GM12878 (cell line): ENCODE measurements around the gene DIO1. TPM values are rescaled to one million over a fixed set of nuclear protein-coding genes. Genes with fewer than 3 reads are reported as not detected.
A peak's percentile ranks its signal among the peaks of the same experiment; 100 is the strongest.

Experiments used
- ATAC-seq: fragments of 200-7000 bp; cut with Tn5 transposase; 3 replicates; pipeline ENCODE4 v1.9.1; 2020; ENCODE audit warnings: mild to moderate bottlenecking, moderate library complexity
- BruUV-seq: library from RNA; stranded (reverse); fragments of 400-500 nt; replicated peaks from 2 replicates; lab custom pipeline; 2021; lab: Mats Ljungman, UMichigan
- CTCF ChIA-PET: fragments of 300-600 bp; sonication (Branson Sonifier 250); formaldehyde crosslinking; extraction: SDS; loops from one replicate; lab custom pipeline; 2021; ENCODE audit warnings: inconsistent platforms; lab: Yijun Ruan, JAX
- POLR2A ChIA-PET: fragments of 350-600 bp; formaldehyde crosslinking; extraction: SDS; loops from one replicate; lab custom pipeline; 2021; ENCODE audit warnings: inconsistent platforms; lab: Charles Lee
- RAD21 ChIA-PET: fragments of 300-600 bp; sonication (Branson Sonifier 250); formaldehyde crosslinking; loops from one replicate; lab custom pipeline; 2023; ENCODE audit warnings: antibody characterized with exemption; ENCODE audit not compliant: unreplicated experiment; lab: Charles Lee
- SMC1A ChIA-PET: fragments of 300-600 bp; sonication (Branson Sonifier 250); formaldehyde crosslinking; loops from one replicate; lab custom pipeline; 2023; ENCODE audit not compliant: unreplicated experiment, uncharacterized antibody; lab: Charles Lee
- DNase-seq: peaks from one replicate; pipeline ENCODE4 v3.0.0-alpha.2; 2011; ENCODE audit warnings: low read depth, low spot score
- FAIRE-seq: peaks from 3 replicates; lab custom pipeline; 2011; peaks lifted over from hg19 to GRCh38; lab: Jason Lieb, UNC
- H2AFZ ChIP-seq: 2 replicates; pipeline ENCODE4 v1.6.0; 2011; ENCODE audit warnings: low read depth, low read length, control low read depth; ENCODE audit not compliant: control insufficient read depth
- H3K27ac ChIP-seq: 2 replicates; pipeline ENCODE4 v1.5.1; 2011; ENCODE audit warnings: control low read depth; ENCODE audit not compliant: control insufficient read depth, insufficient read depth
- H3K27me3 ChIP-seq, 2 experiments: replicated peaks in 1 of 2; 2 replicates each; pipeline versions ENCODE4 v1.6.0 to v1.6.1; 2011; ENCODE audit warnings: low read length in 1 of 2; ENCODE audit not compliant: control insufficient read depth in 2 of 2, insufficient read depth in 2 of 2
- H3K36me3 ChIP-seq, 2 experiments: 2 replicates each; pipeline ENCODE4 v1.5.1; 2011; ENCODE audit warnings: low read length in 1 of 2; ENCODE audit not compliant: control insufficient read depth in 2 of 2, insufficient read depth in 2 of 2
- H3K4me1 ChIP-seq: 2 replicates; pipeline ENCODE4 v1.6.1; 2011; ENCODE audit warnings: mild to moderate bottlenecking, low read length, moderate library complexity, mixed read lengths; ENCODE audit not compliant: control insufficient read depth, insufficient read depth
- H3K4me2 ChIP-seq: 2 replicates; pipeline ENCODE4 v1.6.0; 2011; ENCODE audit warnings: control low read depth; ENCODE audit not compliant: control insufficient read depth, insufficient read depth
- H3K4me3 ChIP-seq: fragments of 200-600 bp; sonication (generic); 2 replicates; pipeline ENCODE4 v1.5.1; 2016
- H3K79me2 ChIP-seq: 2 replicates; pipeline ENCODE4 v1.6.0; 2011; ENCODE audit warnings: low read length; ENCODE audit not compliant: control insufficient read depth, insufficient read depth
- H3K9ac ChIP-seq: 2 replicates; pipeline ENCODE4 v1.8.0; 2011; ENCODE audit warnings: low read length, control low read depth, mixed read lengths; ENCODE audit not compliant: control insufficient read depth, insufficient read depth
- H3K9me3 ChIP-seq: replicated peaks from 3 replicates; pipeline ENCODE4 v1.5.1; 2011; ENCODE audit warnings: mild to moderate bottlenecking, low read length; ENCODE audit not compliant: control insufficient read depth, insufficient read depth
- H4K20me1 ChIP-seq: 2 replicates; pipeline ENCODE4 v1.6.0; 2011; ENCODE audit not compliant: control insufficient read depth, insufficient read depth
- CBX3 ChIP-seq: fragments of 200-600 bp; sonication (generic); IDR thresholded peaks from 2 replicates; pipeline ENCODE4 v1.6.1; 2016; ENCODE audit warnings: low read depth, borderline replicate concordance
- CBX5 ChIP-seq: sonication (generic); IDR thresholded peaks from 2 replicates; pipeline ENCODE4 v1.6.1; 2016; ENCODE audit warnings: low read depth, moderate library complexity, mild to moderate bottlenecking, inconsistent platforms
- ESRRA ChIP-seq: IDR thresholded peaks from 2 replicates; pipeline ENCODE4 v1.6.1; 2012; ENCODE audit warnings: mild to moderate bottlenecking, low read length, improper control_type of control experiment
- MEF2A ChIP-seq: IDR thresholded peaks from 2 replicates; pipeline ENCODE4 v1.6.1; 2011; ENCODE audit warnings: low read depth, mild to moderate bottlenecking, low read length, moderate library complexity; ENCODE audit not compliant: insufficient read depth
- MEF2B ChIP-seq: fragments of 450-650 bp; IDR thresholded peaks from 2 replicates; pipeline ENCODE4 v1.6.1; 2018; ENCODE audit warnings: mild to moderate bottlenecking, moderate library complexity; ENCODE audit not compliant: partially characterized antibody, poor library complexity, severe bottlenecking
- MTA2 ChIP-seq: fragments of 450-650 bp; IDR thresholded peaks from 2 replicates; pipeline ENCODE4 v1.6.1; 2016; ENCODE audit warnings: low read depth, mild to moderate bottlenecking, moderate library complexity
- NRF1 ChIP-seq: conservative IDR thresholded peaks from 2 replicates; pipeline ENCODE4 v1.6.1; 2011; ENCODE audit warnings: mild to moderate bottlenecking, low read depth, low read length, improper control_type of control experiment
- PML ChIP-seq: IDR thresholded peaks from 2 replicates; pipeline ENCODE4 v1.6.1; 2012; ENCODE audit warnings: low read length, inconsistent platforms
- SP1 ChIP-seq: IDR thresholded peaks from one replicate; pipeline ENCODE4 v1.6.1; 2011; ENCODE audit warnings: low read depth, low read length
- ZBED1 ChIP-seq: IDR thresholded peaks from 2 replicates; pipeline ENCODE4 v1.6.1; 2016; ENCODE audit warnings: borderline replicate concordance
- ZNF217 ChIP-seq: fragments of 450-650 bp; IDR thresholded peaks from 2 replicates; pipeline ENCODE4 v1.6.1; 2017; ENCODE audit warnings: antibody characterized with exemption, mild to moderate bottlenecking
- ZNF384 ChIP-seq: IDR thresholded peaks from 2 replicates; pipeline ENCODE4 v1.6.1; 2012; ENCODE audit warnings: low read depth, mild to moderate bottlenecking, low read length, improper control_type of control experiment, borderline replicate concordance
- WGBS: methylation state at CpG from one replicate; pipeline ENCODE4 v1.1.6; 2016; ENCODE audit warnings: low lambda C conversion rate; ENCODE audit not compliant: insufficient replicate concordance, insufficient coverage; ENCODE audit errors: missing lambda C conversion rate; 5-methylcytosine and 5-hydroxymethylcytosine counted together
- in situ Hi-C: fragments of 300-500 bp; cut with MboI; formaldehyde crosslinking; loops from 9 replicates; pipeline ENCODE4 v1.14.3; 2018; ENCODE audit warnings: mixed read lengths
- intact Hi-C: fragments of 100-400 bp; cut with micrococcal nuclease; formaldehyde crosslinking; loops from one replicate; pipeline ENCODE4 v1.14.2; 2022; ENCODE audit not compliant: unreplicated experiment
- polyA plus RNA-seq, 11 experiments: library from polyadenylated mRNA; depleted of rRNA in 4 of 11; unstranded in 6 of 11; stranded (reverse) in 5 of 11; fragments of >200 nt; fragmentation: Nextera tagmentation in 4 of 11; fragmentation: Illumina TruSeq in 1 of 11; extraction: Ambion mirVana in 4 of 11; extraction: Trizol in 1 of 11; gene quantifications; 1 replicate in 1 of 11; 2 replicates in 10 of 11; pipeline versions ENCODE4 v1.2.1 to v1.2.3, GENCODE V29; 2011 to 2016; ENCODE audit warnings: inconsistent platforms in 2 of 11, missing spikeins in 2 of 11, low read depth in 1 of 11
- total RNA-seq, 4 experiments: library from RNA; depleted of rRNA in 3 of 4; stranded (reverse); fragments of >200 nt in 3 of 4; fragmentation: Illumina TruSeq in 1 of 4; extraction: Trizol in 1 of 4; gene quantifications; 2 replicates each; pipeline versions ENCODE4 v1.2.1 to v1.2.3, GENCODE V29; 2013 to 2021
- TF ChIP-seq, protein P1 (sequence below): fragments of 450-650 bp; IDR thresholded peaks from 2 replicates; pipeline ENCODE4 v1.6.1; 2017; ENCODE audit warnings: mild to moderate bottlenecking
- TF ChIP-seq, protein P2 (sequence below): IDR thresholded peaks from 2 replicates; pipeline ENCODE4 v1.6.1; 2012; ENCODE audit warnings: low read length, inconsistent platforms

DIO1 gene
- total and polyA plus RNA-seq, 10 of the 15 experiments (the other 5 are each of a cell fraction or from before 2014, with no cell fraction given): 0.11 to 0.26 (median 0.12) TPM; not detected in 6

DNA sequence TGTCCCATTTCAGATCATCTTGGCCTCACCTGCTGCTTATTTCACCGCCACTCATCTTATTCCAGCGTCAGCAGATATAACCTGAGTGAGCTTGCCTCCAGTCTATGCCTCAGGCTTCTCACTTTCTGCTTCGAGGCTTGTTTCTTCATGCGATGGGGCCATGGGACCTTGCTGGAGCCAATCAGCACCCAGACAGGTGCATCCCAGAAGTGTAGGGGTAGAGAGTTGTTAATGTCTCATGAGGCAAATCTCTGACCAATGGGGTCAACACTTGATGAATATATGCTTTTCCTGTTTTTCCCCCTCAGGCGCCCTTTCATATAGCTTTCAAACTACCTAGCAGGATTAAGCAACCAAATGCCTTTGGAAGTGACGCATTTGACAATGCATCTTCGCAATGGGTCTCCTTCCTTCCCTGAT is 3.5 kb upstream of the DIO1 start:
- DNase-seq (no peak), FAIRE-seq (no peak)
- Histone ChIP-seq H3K36me3 (no peaks in the 10 kb centered on the region), H3K27me3 (no peaks in the 10 kb centered on the region), H3K9ac (peak overlapping the region; percentile 72; the same call in 1 of the 2 replicates), H3K4me2 (peak overlapping the region; percentile 53), H3K4me3 (peak overlapping the region; percentile 80; the same call in 1 of the 2 replicates), H3K27ac (peak overlapping the region; percentile 85)
- ChIA-PET RAD21 (interaction anchor here (1.5 to 1.6 kb wide), 3 partner anchors 9 to 55 kb away, joined by 3 to 14 read pairs (median 7); partner anchors contain the start of genes IFT25 and LRRC42), SMC1A (interaction anchor here (0.8 to 2.6 kb wide), 5 partner anchors 34 to 65 kb away, joined by 3 to 10 read pairs (median 3); partner anchors contain the start of genes IFT25 and LRRC42)
- no peak for TF ChIP-seq SP1
- TF ChIP-seq, all 136 proteins: peak for 0
- POLR2A ChIA-PET: interaction anchor here (0.5 to 1.7 kb wide), 3 partner anchors 55 to 1315 kb away, joined by 3 to 9 read pairs (median 4); partner anchors contain the start of gene IFT25
- intact Hi-C loops: no loop called here
- peak overlapping the region; percentile 91 for H2AFZ ChIP-seq
- WGBS: 32% methylated on average over 7 of the region's 7 CpGs
- no peak for ATAC-seq
- no TSS peak for BruUV-seq
- in situ Hi-C loops: loop anchor here (5.0 kb wide), 1 partner anchor 52 kb away; no protein-coding TSS in a partner anchor
- H4K20me1 ChIP-seq: no peaks in the 10 kb centered on the region
- H3K4me1 ChIP-seq: peaks cover 5% of the 10 kb centered on the region; the same call in 1 of the 2 replicates
- CTCF ChIA-PET: interaction anchor here (1.7 to 4.6 kb wide), 2 partner anchors 9 to 11 kb away, joined by 5 to 33 read pairs; no protein-coding TSS in a partner anchor
- H3K79me2 ChIP-seq: peaks cover 5% of the 10 kb centered on the region
- no peaks in the 10 kb centered on the region for H3K9me3 ChIP-seq

DNA sequence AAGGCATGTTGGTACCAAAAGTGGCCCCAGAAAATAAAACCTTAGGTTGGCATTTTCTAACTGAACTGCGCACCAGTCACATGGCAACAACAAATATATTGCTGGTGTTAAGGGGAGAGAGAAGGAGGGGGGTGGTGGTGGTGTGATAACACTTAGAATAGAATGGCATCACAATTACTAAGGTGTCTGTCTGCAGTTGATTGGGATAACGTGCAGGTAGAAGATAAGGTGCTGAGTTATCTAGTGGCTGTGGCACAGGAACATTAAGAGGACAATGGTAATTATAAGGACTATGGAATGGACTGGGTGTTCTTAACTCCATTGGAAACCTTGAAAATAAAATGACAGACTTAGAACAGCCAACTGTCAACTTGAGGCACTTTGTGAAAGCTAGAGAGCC is 3.0 kb upstream of the DIO1 start:
- in situ Hi-C loops: loop anchor here (5.0 kb wide), 1 partner anchor 51 kb away; no protein-coding TSS in a partner anchor
- no peak overlapping the region for H3K27ac ChIP-seq
- H3K79me2 ChIP-seq: peaks cover 5% of the 10 kb centered on the region
- RAD21 ChIA-PET: no interaction called here
- ATAC-seq (no peak), FAIRE-seq (no peak), DNase-seq (no peak)
- no peaks in the 10 kb centered on the region for H4K20me1 ChIP-seq
- H3K4me3 ChIP-seq: no peak overlapping the region
- H3K9ac ChIP-seq: no peak overlapping the region
- H2AFZ ChIP-seq: no peak overlapping the region
- H3K36me3 ChIP-seq: no peaks in the 10 kb centered on the region
- H3K9me3 ChIP-seq: no peaks in the 10 kb centered on the region
- BruUV-seq: no TSS peak
- CTCF ChIA-PET: interaction anchor here (0.7 to 4.6 kb wide), 2 partner anchors 12 to 68 kb away, joined by 3 to 33 read pairs; no protein-coding TSS in a partner anchor
- no peak overlapping the region for H3K4me2 ChIP-seq
- intact Hi-C loops: no loop called here
- H3K27me3 ChIP-seq: no peaks in the 10 kb centered on the region
- POLR2A ChIA-PET: interaction anchor here (0.5 to 1.7 kb wide), 4 partner anchors 54 to 1315 kb away, joined by 3 to 9 read pairs (median 4); partner anchors contain the start of gene IFT25
- peaks cover 5% of the 10 kb centered on the region; the same call in 1 of the 2 replicates for H3K4me1 ChIP-seq
- WGBS: 95% methylated on average over 2 of the region's 2 CpGs
- SMC1A ChIA-PET: interaction anchor here (0.8 to 2.6 kb wide), 3 partner anchors 33 to 54 kb away, joined by 3 to 10 read pairs (median 3); partner anchors contain the start of genes IFT25 and LRRC42
- TF ChIP-seq MEF2B: no peak
- no peak for TF ChIP-seq ZNF217
- TF ChIP-seq, protein P1, sequence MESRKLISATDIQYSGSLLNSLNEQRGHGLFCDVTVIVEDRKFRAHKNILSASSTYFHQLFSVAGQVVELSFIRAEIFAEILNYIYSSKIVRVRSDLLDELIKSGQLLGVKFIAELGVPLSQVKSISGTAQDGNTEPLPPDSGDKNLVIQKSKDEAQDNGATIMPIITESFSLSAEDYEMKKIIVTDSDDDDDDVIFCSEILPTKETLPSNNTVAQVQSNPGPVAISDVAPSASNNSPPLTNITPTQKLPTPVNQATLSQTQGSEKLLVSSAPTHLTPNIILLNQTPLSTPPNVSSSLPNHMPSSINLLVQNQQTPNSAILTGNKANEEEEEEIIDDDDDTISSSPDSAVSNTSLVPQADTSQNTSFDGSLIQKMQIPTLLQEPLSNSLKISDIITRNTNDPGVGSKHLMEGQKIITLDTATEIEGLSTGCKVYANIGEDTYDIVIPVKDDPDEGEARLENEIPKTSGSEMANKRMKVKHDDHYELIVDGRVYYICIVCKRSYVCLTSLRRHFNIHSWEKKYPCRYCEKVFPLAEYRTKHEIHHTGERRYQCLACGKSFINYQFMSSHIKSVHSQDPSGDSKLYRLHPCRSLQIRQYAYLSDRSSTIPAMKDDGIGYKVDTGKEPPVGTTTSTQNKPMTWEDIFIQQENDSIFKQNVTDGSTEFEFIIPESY: no peak
- TF ChIP-seq NRF1: no peak
- TF ChIP-seq, protein P2, sequence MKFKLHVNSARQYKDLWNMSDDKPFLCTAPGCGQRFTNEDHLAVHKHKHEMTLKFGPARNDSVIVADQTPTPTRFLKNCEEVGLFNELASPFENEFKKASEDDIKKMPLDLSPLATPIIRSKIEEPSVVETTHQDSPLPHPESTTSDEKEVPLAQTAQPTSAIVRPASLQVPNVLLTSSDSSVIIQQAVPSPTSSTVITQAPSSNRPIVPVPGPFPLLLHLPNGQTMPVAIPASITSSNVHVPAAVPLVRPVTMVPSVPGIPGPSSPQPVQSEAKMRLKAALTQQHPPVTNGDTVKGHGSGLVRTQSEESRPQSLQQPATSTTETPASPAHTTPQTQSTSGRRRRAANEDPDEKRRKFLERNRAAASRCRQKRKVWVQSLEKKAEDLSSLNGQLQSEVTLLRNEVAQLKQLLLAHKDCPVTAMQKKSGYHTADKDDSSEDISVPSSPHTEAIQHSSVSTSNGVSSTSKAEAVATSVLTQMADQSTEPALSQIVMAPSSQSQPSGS: no peak
- no peak for TF ChIP-seq CBX3
- TF ChIP-seq ZBED1: no peak
- TF ChIP-seq MTA2: no peak
- no peak for TF ChIP-seq PML
- no peak for TF ChIP-seq MEF2A
- no peak for TF ChIP-seq CBX5
- TF ChIP-seq ZNF384: no peak
- no peak for TF ChIP-seq ESRRA
